ENCODE measurements around the gene TRIM25. TPM values are rescaled to one million over a fixed set of nuclear protein-coding genes. Genes with fewer than 3 reads are reported as not detected.

TRIM25 gene
- total and polyA plus RNA-seq, 2 of the 8 experiments (the other 6 are each of a cell fraction or from before 2014, with no cell fraction given), result 16.6 to 38.9 TPM

GRCh38 chr17:56891751-56892150 is 22.1 kb downstream of the TRIM25 start:
- Histone ChIP-seq H4K8ac (ENCODE audit: extremely low read depth, insufficient read depth, low read length) (no peak overlapping the region), H3K23ac (ENCODE audit: insufficient read length) (no peak overlapping the region), H3K23me2 (ENCODE audit: low read depth, low read length) (peaks cover 6% of the 10 kb centered on the region; the same call in 1 of the 2 replicates), H3K14ac (ENCODE audit: insufficient read length) (no peak overlapping the region), H2AFZ (ENCODE audit: low read length) (no peak overlapping the region), H3K79me2 (ENCODE audit: control insufficient read depth in 1 of 2, insufficient read depth in 2 of 2, low read length in 2 of 2) (no peaks in the 10 kb centered on the region), H3K36me3 (ENCODE audit: control insufficient read depth in 2 of 4, insufficient read depth in 4 of 4, low read length in 3 of 4) (peaks cover 3 to 31% (median 15%) of the 10 kb centered on the region in 4 experiments; a peak in 5 of 8 replicates), H3K27ac (ENCODE audit: low read depth, low read length) (no peak overlapping the region), H4K5ac (ENCODE audit: insufficient read length, low read depth, low read length) (no peak overlapping the region), H3K9ac (replicated peaks in 1 of 4; ENCODE audit: extremely low read depth in 1 of 4, low read depth in 3 of 4, low read length in 3 of 4) (no peak overlapping the region), H2BK5ac (ENCODE audit: low read depth, low read length) (no peak overlapping the region), H4K91ac (replicated peaks; ENCODE audit: insufficient read length, low read length) (no peak overlapping the region), H3K9me3 (ENCODE audit: insufficient read depth in 2 of 2, low read depth in 1 of 2, low read length in 1 of 2) (peaks cover 13 to 16% of the 10 kb centered on the region in 2 experiments), H4K20me1 (replicated peaks in 1 of 2; ENCODE audit: control insufficient read depth in 1 of 2, insufficient read depth in 2 of 2, low read length in 2 of 2) (peaks cover 0 to 2% of the 10 kb centered on the region in 2 experiments), H3K56ac (replicated peaks; ENCODE audit: insufficient read length, low read depth, low read length) (no peak overlapping the region), H2BK12ac (ENCODE audit: low read depth, low read length) (no peak overlapping the region), H3K27me3 (replicated peaks in 1 of 4; ENCODE audit: control insufficient read depth in 3 of 4, extremely low read depth in 1 of 4, insufficient read depth in 3 of 4, low read length in 3 of 4) (no peaks in the 10 kb centered on the region; a peak in 1 of 7 replicates), H3K4me1 (replicated peaks in 1 of 4; ENCODE audit: control insufficient read depth in 3 of 4, insufficient read depth in 4 of 4, low read length in 3 of 4) (peaks cover 0 to 4% (median 1%) of the 10 kb centered on the region in 4 experiments; a peak in 3 of 7 replicates), H3K79me1 (ENCODE audit: low read depth, low read length) (no peaks in the 10 kb centered on the region; the same call in 1 of the 2 replicates), H2BK120ac (replicated peaks; ENCODE audit: low read depth, low read length) (no peak overlapping the region), H3K4me2 (ENCODE audit: insufficient read depth in 1 of 2, low read depth in 2 of 2, low read length in 2 of 2) (no peak overlapping the region), H2BK20ac (ENCODE audit: low read length) (no peak overlapping the region), H3K4me3 (ENCODE audit: extremely low read depth in 1 of 4, insufficient read depth in 2 of 4, low read depth in 3 of 4, low read length in 4 of 4) (no peak overlapping the region), H2AK5ac (ENCODE audit: low read depth, low read length) (no peak overlapping the region), H3K4ac (replicated peaks; ENCODE audit: insufficient read length, low read depth, low read length) (no peak overlapping the region), H3K18ac (ENCODE audit: extremely low read depth, low read length) (no peak overlapping the region), H2BK15ac (ENCODE audit: low read length) (no peak overlapping the region)
- FAIRE-seq (no peak), DNase-seq (ENCODE audit: low read depth in 1 of 2, low spot score in 2 of 2) (peak in 1 of 2 experiments; percentile 90)
- POLR2A ChIA-PET (ENCODE audit: partially characterized antibody), result interaction anchor here (1.0 kb wide), 1 partner anchor 14 kb away, joined by 3 read pairs; no protein-coding TSS in a partner anchor
- CTCF ChIA-PET (ENCODE audit: partially characterized antibody), result interaction anchor here (0.6 to 5.9 kb wide), 12 partner anchors 10 to 550 kb away, joined by 3 to 55 read pairs (median 8); partner anchors contain the start of gene DGKE
- 73% methylated on average over 16 of the region's 16 CpGs; no CpG with 5 or more reads in 1 of the 2 experiments for WGBS, 2 experiments (ENCODE audit: extremely low coverage in 1 of 2, insufficient coverage in 1 of 2, insufficient read length in 1 of 2, insufficient replicate concordance in 2 of 2, low coverage in 1 of 2, low lambda C conversion rate in 2 of 2, missing lambda C conversion rate in 1 of 2)
- 0 out of 2 replicates have a peak, but pooled peaks have one; percentile 19 for TF ChIP-seq EGR1 (IDR thresholded peaks at IDR 0.05; ENCODE audit: borderline replicate concordance, low read depth, low read length)
- TF ChIP-seq NANOG (IDR thresholded peaks at IDR 0.05; ENCODE audit: insufficient read depth, low read depth, low read length, poor library complexity, severe bottlenecking), result no peak
- TF ChIP-seq, protein P1, sequence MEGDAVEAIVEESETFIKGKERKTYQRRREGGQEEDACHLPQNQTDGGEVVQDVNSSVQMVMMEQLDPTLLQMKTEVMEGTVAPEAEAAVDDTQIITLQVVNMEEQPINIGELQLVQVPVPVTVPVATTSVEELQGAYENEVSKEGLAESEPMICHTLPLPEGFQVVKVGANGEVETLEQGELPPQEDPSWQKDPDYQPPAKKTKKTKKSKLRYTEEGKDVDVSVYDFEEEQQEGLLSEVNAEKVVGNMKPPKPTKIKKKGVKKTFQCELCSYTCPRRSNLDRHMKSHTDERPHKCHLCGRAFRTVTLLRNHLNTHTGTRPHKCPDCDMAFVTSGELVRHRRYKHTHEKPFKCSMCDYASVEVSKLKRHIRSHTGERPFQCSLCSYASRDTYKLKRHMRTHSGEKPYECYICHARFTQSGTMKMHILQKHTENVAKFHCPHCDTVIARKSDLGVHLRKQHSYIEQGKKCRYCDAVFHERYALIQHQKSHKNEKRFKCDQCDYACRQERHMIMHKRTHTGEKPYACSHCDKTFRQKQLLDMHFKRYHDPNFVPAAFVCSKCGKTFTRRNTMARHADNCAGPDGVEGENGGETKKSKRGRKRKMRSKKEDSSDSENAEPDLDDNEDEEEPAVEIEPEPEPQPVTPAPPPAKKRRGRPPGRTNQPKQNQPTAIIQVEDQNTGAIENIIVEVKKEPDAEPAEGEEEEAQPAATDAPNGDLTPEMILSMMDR (IDR thresholded peaks at IDR 0.05; ENCODE audit: control extremely low read depth in 1 of 3, insufficient read depth in 1 of 3, low read depth in 1 of 3, low read length in 3 of 3), result peak; percentile 84 to 93 (median 89)
- no peak for TF ChIP-seq HDAC2 (IDR thresholded peaks at IDR 0.05; ENCODE audit: borderline replicate concordance in 1 of 2, low read depth in 2 of 2, low read length in 2 of 2)
- no peak for TF ChIP-seq KDM5A (IDR thresholded peaks at IDR 0.05; ENCODE audit: low read length)
- TF ChIP-seq, protein P2, sequence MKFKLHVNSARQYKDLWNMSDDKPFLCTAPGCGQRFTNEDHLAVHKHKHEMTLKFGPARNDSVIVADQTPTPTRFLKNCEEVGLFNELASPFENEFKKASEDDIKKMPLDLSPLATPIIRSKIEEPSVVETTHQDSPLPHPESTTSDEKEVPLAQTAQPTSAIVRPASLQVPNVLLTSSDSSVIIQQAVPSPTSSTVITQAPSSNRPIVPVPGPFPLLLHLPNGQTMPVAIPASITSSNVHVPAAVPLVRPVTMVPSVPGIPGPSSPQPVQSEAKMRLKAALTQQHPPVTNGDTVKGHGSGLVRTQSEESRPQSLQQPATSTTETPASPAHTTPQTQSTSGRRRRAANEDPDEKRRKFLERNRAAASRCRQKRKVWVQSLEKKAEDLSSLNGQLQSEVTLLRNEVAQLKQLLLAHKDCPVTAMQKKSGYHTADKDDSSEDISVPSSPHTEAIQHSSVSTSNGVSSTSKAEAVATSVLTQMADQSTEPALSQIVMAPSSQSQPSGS (IDR thresholded peaks at IDR 0.05; ENCODE audit: low read length), result no peak
- TF ChIP-seq GTF2F1 (IDR thresholded peaks at IDR 0.05; ENCODE audit: borderline replicate concordance, low read depth, low read length), result no peak
- TF ChIP-seq KDM1A (IDR thresholded peaks at IDR 0.05; ENCODE audit: borderline replicate concordance, low read length), result no peak

Data from H1 (cell line).